WTC11 (cell line): ENCODE data around the gene KCNMB3. TPM values are rescaled to one million over a fixed set of nuclear protein-coding genes. Genes with fewer than 3 reads are reported as not detected.
A peak's percentile ranks its signal among the peaks of the same experiment; 100 is the strongest.

Experiments used
- ATAC-seq: fragments of 200-7000 bp; cut with Tn5 transposase; 2 replicates; pipeline ENCODE4 v1.10.0; 2021; ENCODE audit warnings: mild to moderate bottlenecking, moderate library complexity
- CTCF ChIA-PET: fragments of 300-600 bp; sonication (Branson Sonifier 250); formaldehyde crosslinking; loops from one replicate; lab custom pipeline; 2021; ENCODE audit warnings: antibody characterized with exemption; lab: Charles Lee
- POLR2A ChIA-PET: fragments of 350-600 bp; sonication (Branson Sonifier 250); formaldehyde crosslinking; loops from one replicate; lab custom pipeline; 2021; ENCODE audit warnings: antibody characterized with exemption; lab: Charles Lee
- DNase-seq: peaks from one replicate; pipeline ENCODE4 v3.0.0; 2021; ENCODE audit warnings: low spot score
- H3K27ac Mint-ChIP-seq: 2 replicates; pipeline ENCODE4 v1.8.0; 2021; ENCODE audit warnings: mixed read lengths
- H3K27me3 Mint-ChIP-seq: 2 replicates; pipeline ENCODE4 v1.8.0; 2021; ENCODE audit warnings: low read depth, mild to moderate bottlenecking, moderate library complexity, mixed read lengths
- H3K36me3 Mint-ChIP-seq: 2 replicates; pipeline ENCODE4 v1.8.0; 2021; ENCODE audit warnings: mixed read lengths
- H3K4me1 Mint-ChIP-seq: 2 replicates; pipeline ENCODE4 v1.8.0; 2022; ENCODE audit warnings: mixed read lengths
- H3K4me3 Mint-ChIP-seq: 2 replicates; pipeline ENCODE4 v1.8.0; 2021; ENCODE audit warnings: mild to moderate bottlenecking, moderate library complexity, mixed read lengths
- H3K9me3 Mint-ChIP-seq: 2 replicates; pipeline ENCODE4 v1.8.0; 2021; ENCODE audit warnings: mixed read lengths
- ATF6 ChIP-seq: sonication (generic); formaldehyde crosslinking; IDR thresholded peaks from 2 replicates; pipeline ENCODE4 v1.8.1; 2023; ENCODE audit warnings: mild to moderate bottlenecking, missing genetic modification reagents
- CDX4 ChIP-seq: fragments of 250-450 bp; sonication (Bioruptor Pico); IDR thresholded peaks from 2 replicates; pipeline ENCODE4 v1.9.0; 2021; ENCODE audit warnings: moderate library complexity, mild to moderate bottlenecking, inconsistent platforms, borderline replicate concordance
- E2F4 ChIP-seq: sonication (generic); formaldehyde crosslinking; IDR thresholded peaks from 2 replicates; pipeline ENCODE4 v1.8.1; 2022; ENCODE audit warnings: low read depth, mild to moderate bottlenecking, moderate library complexity, missing genetic modification reagents, borderline replicate concordance
- ELF4 ChIP-seq: sonication (generic); formaldehyde crosslinking; IDR thresholded peaks from 2 replicates; pipeline ENCODE4 v1.8.1; 2022; ENCODE audit warnings: low read depth, mild to moderate bottlenecking, moderate library complexity, missing genetic modification reagents
- ESRRA ChIP-seq: sonication (generic); formaldehyde crosslinking; IDR thresholded peaks from 2 replicates; pipeline ENCODE4 v1.8.1; 2022; ENCODE audit warnings: mild to moderate bottlenecking, missing genetic modification reagents, borderline replicate concordance
- IRF2 ChIP-seq: sonication (generic); formaldehyde crosslinking; IDR thresholded peaks from 2 replicates; pipeline ENCODE4 v1.8.0; 2022; ENCODE audit warnings: low read depth, missing genetic modification reagents, borderline replicate concordance
- KAT7 ChIP-seq: sonication (generic); formaldehyde crosslinking; IDR thresholded peaks from 2 replicates; pipeline ENCODE4 v1.8.1; 2023; ENCODE audit warnings: missing genetic modification reagents, mild to moderate bottlenecking, borderline replicate concordance
- MYBL2 ChIP-seq: sonication (generic); formaldehyde crosslinking; IDR thresholded peaks from 2 replicates; pipeline ENCODE4 v1.8.1; 2023; ENCODE audit warnings: mild to moderate bottlenecking, moderate library complexity, missing genetic modification reagents
- NFATC4 ChIP-seq: fragments of 250-450 bp; sonication (Bioruptor Pico); IDR thresholded peaks from 2 replicates; pipeline ENCODE4 v1.9.0; 2021; ENCODE audit warnings: mild to moderate bottlenecking
- NFYB ChIP-seq: sonication (generic); formaldehyde crosslinking; conservative IDR thresholded peaks from 2 replicates; pipeline ENCODE4 v1.8.0; 2022; ENCODE audit warnings: low read depth, missing genetic modification reagents
- NR2C2 ChIP-seq: sonication (generic); formaldehyde crosslinking; IDR thresholded peaks from 2 replicates; pipeline ENCODE4 v1.8.0; 2022; ENCODE audit warnings: mild to moderate bottlenecking, missing genetic modification reagents
- NR3C1 ChIP-seq: sonication (generic); formaldehyde crosslinking; conservative IDR thresholded peaks from 2 replicates; pipeline ENCODE4 v1.8.1; 2023; ENCODE audit warnings: low read depth, mild to moderate bottlenecking, missing genetic modification reagents
- PRDM15 ChIP-seq: sonication (generic); formaldehyde crosslinking; IDR thresholded peaks from 2 replicates; pipeline ENCODE4 v1.8.0; 2022; ENCODE audit warnings: missing genetic modification reagents
- RELA ChIP-seq: sonication (generic); formaldehyde crosslinking; IDR thresholded peaks from 2 replicates; pipeline ENCODE4 v1.8.1; 2022; ENCODE audit warnings: missing genetic modification reagents, mild to moderate bottlenecking, borderline replicate concordance
- SMAD4 ChIP-seq: sonication (generic); formaldehyde crosslinking; IDR thresholded peaks from 2 replicates; pipeline ENCODE4 v1.8.0; 2022; ENCODE audit warnings: mild to moderate bottlenecking, missing genetic modification reagents
- SOX15 ChIP-seq: fragments of 250-450 bp; sonication (Bioruptor Pico); IDR thresholded peaks from 2 replicates; pipeline ENCODE4 v1.9.0; 2021; ENCODE audit warnings: mild to moderate bottlenecking
- SP1 ChIP-seq: sonication (generic); formaldehyde crosslinking; conservative IDR thresholded peaks from 2 replicates; pipeline ENCODE4 v1.8.1; 2022; ENCODE audit warnings: missing genetic modification reagents
- TCF7 ChIP-seq: sonication (generic); formaldehyde crosslinking; IDR thresholded peaks from 2 replicates; pipeline ENCODE4 v1.8.0; 2022; ENCODE audit warnings: mild to moderate bottlenecking, low read depth, missing genetic modification reagents, moderate library complexity
- TEAD1 ChIP-seq: sonication (generic); formaldehyde crosslinking; IDR thresholded peaks from 2 replicates; pipeline ENCODE4 v1.8.0; 2022; ENCODE audit warnings: mild to moderate bottlenecking, missing genetic modification reagents
- USF1 ChIP-seq: sonication (generic); formaldehyde crosslinking; IDR thresholded peaks from 2 replicates; pipeline ENCODE4 v1.8.0; 2022; ENCODE audit warnings: mild to moderate bottlenecking, missing genetic modification reagents
- ZNF232 ChIP-seq: sonication (generic); formaldehyde crosslinking; IDR thresholded peaks from 2 replicates; pipeline ENCODE4 v1.8.0; 2022; ENCODE audit warnings: mild to moderate bottlenecking, missing genetic modification reagents
- ZNF317 ChIP-seq: sonication (generic); formaldehyde crosslinking; IDR thresholded peaks from 2 replicates; pipeline ENCODE4 v1.8.1; 2023; ENCODE audit warnings: low read depth, mild to moderate bottlenecking, moderate library complexity, missing genetic modification reagents, borderline replicate concordance
- ZNF532 ChIP-seq: fragments of 250-450 bp; sonication (Bioruptor Pico); IDR thresholded peaks from 2 replicates; pipeline ENCODE4 v1.9.0; 2021; ENCODE audit warnings: mild to moderate bottlenecking, borderline replicate concordance
- total RNA-seq: library from RNA; stranded (reverse); gene quantifications from 3 replicates; pipeline ENCODE4 v1.2.3, GENCODE V29; 2021

The KCNMB3 gene
- total RNA-seq, 1 experiment from 2014 or later, result 1.7 TPM

- Mint-ChIP-seq H3K36me3 (peaks cover 13% of the 10 kb centered on the region), H3K9me3 (no peaks in the 10 kb centered on the region), H3K27ac (peak overlapping the region; percentile 88), H3K27me3 (no peaks in the 10 kb centered on the region), H3K4me1 (peaks cover 38% of the 10 kb centered on the region), H3K4me3 (no peak overlapping the region)
- DNase-seq (no peak), ATAC-seq (peak; percentile 68)
- CTCF ChIA-PET, result no interaction called here
- POLR2A ChIA-PET, result no interaction called here
- TF ChIP-seq RELA (CRISPR knock-in tag) (no peak), PRDM15 (CRISPR knock-in tag) (no peak), E2F4 (CRISPR knock-in tag) (no peak), NFYB (no peak), NR3C1 (CRISPR knock-in tag) (no peak), CDX4 (no peak), ZNF232 (CRISPR knock-in tag) (no peak), TEAD1 (CRISPR knock-in tag) (no peak), ATF6 (no peak), MYBL2 (CRISPR knock-in tag) (no peak), TCF7 (CRISPR knock-in tag) (no peak), IRF2 (CRISPR knock-in tag) (no peak), KAT7 (CRISPR knock-in tag) (no peak)
Measured at GRCh38 chr3:179196700-179197099, 54.2 kb downstream of the KCNMB3 start.

GRCh38 chr3:179196098-179196497, 54.8 kb downstream of the KCNMB3 start:
- no peaks in the 10 kb centered on the region for H3K27me3 Mint-ChIP-seq
- H3K9me3 Mint-ChIP-seq, result no peaks in the 10 kb centered on the region
- H3K4me3 Mint-ChIP-seq, result no peak overlapping the region
- CTCF ChIA-PET, result no interaction called here
- ATAC-seq, result no peak
- POLR2A ChIA-PET, result no interaction called here
- no peak overlapping the region for H3K27ac Mint-ChIP-seq
- H3K4me1 Mint-ChIP-seq, result peaks cover 38% of the 10 kb centered on the region
- TF ChIP-seq ZNF532 (CRISPR knock-in tag), result no peak
- TF ChIP-seq ELF4 (CRISPR knock-in tag), result no peak
- TF ChIP-seq SP1 (CRISPR knock-in tag), result no peak
- TF ChIP-seq NR2C2, result no peak
- TF ChIP-seq ZNF317 (CRISPR knock-in tag), result no peak
- TF ChIP-seq SMAD4, result no peak
- TF ChIP-seq SOX15, result no peak
- TF ChIP-seq NFATC4 (CRISPR knock-in tag), result no peak
- TF ChIP-seq ESRRA, result no peak
- no peak for TF ChIP-seq USF1
- TF ChIP-seq, all 79 proteins: peak for 0
- H3K36me3 Mint-ChIP-seq, result peaks cover 9% of the 10 kb centered on the region
- DNase-seq, result no peak
